Breast epithelium (tissue), 4 donors: ENCODE measurements around the gene CNTN2. TPM values are rescaled to one million over a fixed set of nuclear protein-coding genes. Genes with fewer than 3 reads are reported as not detected.

ENCODE experiments used
- DNase-seq, 2 donors: peaks; one replicate each; pipeline ENCODE4 v3.0.0-alpha.2; 2019; ENCODE audit warnings: low spot score in 2 of 2
- H3K27ac ChIP-seq, 2 donors: fragments of 200-600 bp; sonication (generic) in 1 of 2; one replicate each; pipeline ENCODE4 v1.5.1; 2016 to 2019; ENCODE audit warnings: mild to moderate bottlenecking in 1 of 2
- H3K27me3 ChIP-seq, 2 donors: fragments of 200-600 bp; sonication (generic) in 1 of 2; one replicate each; pipeline versions ENCODE4 v1.5.1 to v1.6.0; 2017 to 2019; ENCODE audit warnings: control low read depth in 1 of 2, mild to moderate bottlenecking in 1 of 2
- H3K36me3 ChIP-seq: fragments of 200-600 bp; one replicate; pipeline ENCODE4 v1.5.1; 2019
- H3K4me1 ChIP-seq, 2 donors: fragments of 200-600 bp; sonication (generic); one replicate each; pipeline ENCODE4 v1.5.1; 2016 to 2019; ENCODE audit warnings: control low read depth in 1 of 2
- H3K4me3 ChIP-seq, 3 donors: fragments of 200-600 bp; sonication (generic); 1 replicate in 2 of 3; 2 replicates in 1 of 3; pipeline ENCODE4 v1.5.1; 2016 to 2019; ENCODE audit warnings: mild to moderate bottlenecking in 3 of 3, moderate library complexity in 2 of 3
- H3K9me3 ChIP-seq, 2 donors: fragments of 200-600 bp; sonication (generic) in 1 of 2; one replicate each; pipeline ENCODE4 v1.5.1; 2016 to 2019; ENCODE audit warnings: control low read depth in 1 of 2
- CTCF ChIP-seq, 3 donors: fragments of 450-650 bp; IDR thresholded peaks; one replicate each; pipeline ENCODE4 v1.5.1; 2016 to 2017; ENCODE audit warnings: antibody characterized with exemption in 3 of 3, mild to moderate bottlenecking in 3 of 3, moderate library complexity in 3 of 3
- POLR2A ChIP-seq: fragments of 450-650 bp; IDR thresholded peaks from one replicate; pipeline ENCODE4 v1.6.1; 2016; ENCODE audit warnings: antibody characterized with exemption, mild to moderate bottlenecking, moderate library complexity
- POLR2AphosphoS5 ChIP-seq, 3 donors: sonication (generic); formaldehyde crosslinking; IDR thresholded peaks; one replicate each; pipeline ENCODE4 v1.6.1; 2017; ENCODE audit warnings: antibody characterized with exemption in 3 of 3
- intact Hi-C: fragments of 100-400 bp; cut with DNase I; formaldehyde crosslinking; loops from one replicate; pipeline ENCODE4 v1.15.1; 2023; ENCODE audit warnings: low total_unique reads
- total RNA-seq, 3 donors: library from RNA; depleted of rRNA; stranded (reverse); fragments of >200 nt; gene quantifications; one replicate each; pipeline ENCODE4 v1.1.0, GENCODE V29; 2016

Gene CNTN2
- total RNA-seq, 3 donors from 2014 or later, result not detected

DNA sequence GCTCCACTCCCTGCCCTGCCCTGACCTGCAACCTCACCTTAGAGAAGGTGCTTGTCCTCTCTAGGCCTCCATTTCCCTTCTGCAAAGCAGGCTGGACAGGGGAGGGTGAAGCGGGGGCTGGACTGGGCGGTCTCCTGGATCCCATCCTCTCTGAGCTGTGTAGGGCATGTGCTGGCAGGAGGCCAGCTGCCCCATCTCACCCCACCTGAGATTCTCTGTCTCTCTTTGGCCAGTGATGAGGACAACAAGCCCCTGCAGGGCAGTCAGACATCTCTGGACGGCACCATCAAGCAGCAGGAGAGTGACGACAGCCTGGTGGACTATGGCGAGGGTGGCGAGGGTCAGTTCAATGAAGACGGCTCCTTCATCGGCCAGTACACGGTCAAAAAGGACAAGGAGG is 26.9 kb upstream of the CNTN2 start:
- intact Hi-C loops, result no loop called here
- Histone ChIP-seq H3K27me3 (no peaks in the 10 kb centered on the region), H3K9me3 (no peaks in the 10 kb centered on the region), H3K4me1 (peaks cover 6 to 9% of the 10 kb centered on the region in 2 donors), H3K36me3 (no peaks in the 10 kb centered on the region), H3K27ac (no peak overlapping the region), H3K4me3 (no peak overlapping the region)
- TF ChIP-seq POLR2AphosphoS5 (IDR thresholded peaks at IDR 0.05), result no peak
- no peak for TF ChIP-seq CTCF (IDR thresholded peaks at IDR 0.05)
- TF ChIP-seq POLR2A, result no peak
- DNase-seq, result no peak

DNA sequence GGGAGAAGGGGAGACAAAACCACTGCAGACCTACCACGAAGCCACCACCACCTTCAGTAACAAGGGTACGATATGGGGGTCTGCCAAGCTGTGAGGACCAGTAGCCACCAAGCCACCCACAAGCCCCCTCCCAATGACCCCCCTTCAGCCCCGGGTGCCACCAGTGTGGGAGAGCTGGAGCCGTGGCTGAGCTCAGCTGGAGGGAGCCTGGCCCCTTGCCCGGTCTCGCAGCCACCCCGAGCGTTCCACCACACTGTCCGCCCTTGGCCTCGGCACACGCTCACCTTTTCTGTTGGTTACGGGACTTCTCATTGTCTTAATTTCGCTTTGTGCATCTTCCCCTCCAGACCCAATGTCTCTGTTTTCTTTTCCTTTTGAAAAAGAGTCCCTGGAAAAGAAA is 26.4 kb upstream of the CNTN2 start:
- intact Hi-C loops, result no loop called here
- Histone ChIP-seq H3K4me1 (peaks cover 6 to 9% of the 10 kb centered on the region in 2 donors), H3K27me3 (no peaks in the 10 kb centered on the region), H3K9me3 (no peaks in the 10 kb centered on the region), H3K36me3 (no peaks in the 10 kb centered on the region), H3K4me3 (no peak overlapping the region), H3K27ac (no peak overlapping the region)
- DNase-seq, result no peak
- TF ChIP-seq CTCF (IDR thresholded peaks at IDR 0.05) (no peak), POLR2AphosphoS5 (IDR thresholded peaks at IDR 0.05) (no peak), POLR2A (no peak)

- no peak overlapping the region for H3K4me3 ChIP-seq
- no peak overlapping the region for H3K27ac ChIP-seq
- TF ChIP-seq POLR2A (no peak), CTCF (IDR thresholded peaks at IDR 0.05) (no peak), POLR2AphosphoS5 (IDR thresholded peaks at IDR 0.05) (no peak)
- intact Hi-C loops, result no loop called here
- peaks cover 6 to 9% of the 10 kb centered on the region in 2 donors for H3K4me1 ChIP-seq
- no peak for DNase-seq
- no peaks in the 10 kb centered on the region for H3K27me3 ChIP-seq
- no peaks in the 10 kb centered on the region for H3K9me3 ChIP-seq
- no peaks in the 10 kb centered on the region for H3K36me3 ChIP-seq
These were observed 26.0 kb upstream of the CNTN2 start for GRCh38 chr1:205017001-205017400.

DNA sequence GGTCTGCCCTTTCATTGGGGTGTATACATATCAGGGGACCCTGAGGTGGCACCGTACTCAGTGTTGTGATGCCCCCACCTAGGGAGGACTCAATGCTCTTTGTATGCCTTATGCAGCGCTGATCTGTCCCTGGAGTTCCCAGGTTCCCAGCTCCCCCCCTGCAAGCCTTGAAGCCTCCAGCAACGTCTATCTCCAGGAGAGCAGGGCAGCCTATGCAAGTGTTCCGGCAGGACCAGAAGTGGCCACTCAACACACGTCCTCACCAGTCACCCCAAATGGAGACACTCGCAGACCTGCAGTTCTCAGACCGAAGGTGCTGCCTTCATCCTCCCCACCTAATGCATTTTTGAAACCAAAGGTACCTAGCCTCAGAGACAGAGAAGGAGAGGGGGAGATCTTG is 25.2 kb upstream of the CNTN2 start:
- Histone ChIP-seq H3K36me3 (no peaks in the 10 kb centered on the region), H3K4me3 (no peak overlapping the region), H3K27ac (no peak overlapping the region), H3K27me3 (no peaks in the 10 kb centered on the region), H3K9me3 (no peaks in the 10 kb centered on the region), H3K4me1 (peaks cover 6 to 9% of the 10 kb centered on the region in 2 donors)
- DNase-seq, result no peak
- intact Hi-C loops, result no loop called here
- TF ChIP-seq POLR2AphosphoS5 (IDR thresholded peaks at IDR 0.05), result no peak
- TF ChIP-seq CTCF (IDR thresholded peaks at IDR 0.05), result no peak
- TF ChIP-seq POLR2A, result no peak

DNA sequence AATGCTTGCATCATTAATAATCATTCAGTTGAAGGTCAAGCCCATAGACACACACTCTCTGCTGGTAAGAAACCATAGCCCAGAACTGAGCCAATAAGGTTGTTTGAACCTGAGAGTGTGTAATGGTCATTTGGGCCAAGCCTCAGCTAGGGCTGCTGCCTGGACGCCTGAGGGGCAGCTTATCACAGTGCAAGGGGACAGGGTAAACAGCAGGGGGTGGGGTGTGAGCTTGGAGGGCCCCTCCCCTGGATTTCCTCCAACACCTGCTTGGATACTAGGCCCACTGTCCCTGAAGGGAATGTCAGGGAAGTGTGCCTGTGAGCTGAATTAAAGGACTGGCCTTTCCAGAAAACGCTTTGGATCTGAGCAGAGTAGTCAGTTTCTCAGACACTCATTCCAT is 24.6 kb upstream of the CNTN2 start:
- Histone ChIP-seq H3K4me3 (no peak overlapping the region), H3K4me1 (peaks cover 6% of the 10 kb centered on the region in 2 donors), H3K27me3 (no peaks in the 10 kb centered on the region), H3K27ac (no peak overlapping the region), H3K36me3 (no peaks in the 10 kb centered on the region), H3K9me3 (no peaks in the 10 kb centered on the region)
- no peak for TF ChIP-seq POLR2A
- no peak for TF ChIP-seq CTCF (IDR thresholded peaks at IDR 0.05)
- no peak for TF ChIP-seq POLR2AphosphoS5 (IDR thresholded peaks at IDR 0.05)
- DNase-seq, result no peak
- intact Hi-C loops, result no loop called here
